K562 (cell line): ENCODE measurements around the gene HTR4. TPM values are rescaled to one million over a fixed set of nuclear protein-coding genes. Genes with fewer than 3 reads are reported as not detected.
A peak's percentile ranks its signal among the peaks of the same experiment; 100 is the strongest.

Source experiments
- ADNP ChIP-seq: fragments of 200-800 bp; sonication (Bioruptor generic); IDR thresholded peaks from 2 replicates; pipeline ENCODE4 v1.6.1; 2016; ENCODE audit warnings: missing genetic modification characterization, missing compliant biosample characterization
- EP300 ChIP-seq: IDR thresholded peaks from 2 replicates; pipeline ENCODE4 v1.6.1; 2012; ENCODE audit warnings: low read length, improper control_type of control experiment
- GTF2B ChIP-seq: IDR thresholded peaks from 2 replicates; pipeline ENCODE4 v1.6.1; 2011; ENCODE audit not compliant: insufficient read length; ENCODE audit errors: extremely low read depth
- IRF1 ChIP-seq: sonication (generic); formaldehyde crosslinking; IDR thresholded peaks from 2 replicates; pipeline ENCODE4 v1.8.0; 2022; ENCODE audit warnings: missing genetic modification reagents, mild to moderate bottlenecking, borderline replicate concordance
- KDM1A ChIP-seq, 2 experiments: fragments of 450-650 bp; IDR thresholded peaks; 2 replicates each; pipeline ENCODE4 v1.6.1; 2016; ENCODE audit warnings: mild to moderate bottlenecking in 2 of 2
- MCM5 ChIP-seq: fragments of 450-650 bp; IDR thresholded peaks from 2 replicates; pipeline ENCODE4 v1.6.1; 2016; ENCODE audit warnings: low read depth
- MYBL2 ChIP-seq, 2 experiments: fragments of 450-650 bp in 1 of 2; sonication (generic) in 1 of 2; formaldehyde crosslinking in 1 of 2; IDR thresholded peaks; 2 replicates each; pipeline versions ENCODE4 v1.6.1 to v1.8.1; 2017 to 2022; ENCODE audit warnings: borderline replicate concordance in 1 of 2, inconsistent platforms in 1 of 2, low read depth in 1 of 2, mild to moderate bottlenecking in 1 of 2, missing genetic modification reagents in 1 of 2, moderate library complexity in 1 of 2
- NFE2L1 ChIP-seq: fragments of 450-650 bp; IDR thresholded peaks from 2 replicates; pipeline ENCODE4 v1.6.1; 2016; ENCODE audit warnings: missing genetic modification characterization, low read depth, mild to moderate bottlenecking, missing compliant biosample characterization, moderate library complexity, borderline replicate concordance
- NKRF ChIP-seq: fragments of 450-650 bp; IDR thresholded peaks from 2 replicates; pipeline ENCODE4 v1.6.1; 2016; ENCODE audit warnings: borderline replicate concordance
- NR4A1 ChIP-seq, 2 experiments: fragments of 250-450 bp in 1 of 2; fragments of 450-650 bp in 1 of 2; sonication (Bioruptor Pico) in 1 of 2; IDR thresholded peaks; 2 replicates each; pipeline versions ENCODE4 v1.4.0 to v1.6.1; 2016 to 2020; ENCODE audit warnings: mild to moderate bottlenecking in 2 of 2, missing compliant biosample characterization in 1 of 2, missing genetic modification characterization in 1 of 2, moderate library complexity in 1 of 2
- TAF15 ChIP-seq: fragments of 200-400 bp; formaldehyde crosslinking; IDR thresholded peaks from 2 replicates; pipeline ENCODE4 v1.6.1; 2017; ENCODE audit warnings: mild to moderate bottlenecking, low read depth, low read length, moderate library complexity
- THRB ChIP-seq: fragments of 450-650 bp; formaldehyde crosslinking; conservative IDR thresholded peaks from 2 replicates; pipeline ENCODE4 v1.4.0; 2022; ENCODE audit warnings: mild to moderate bottlenecking, missing genetic modification characterization
- U2AF2 ChIP-seq: fragments of 200-400 bp; formaldehyde crosslinking; optimal IDR thresholded peaks from 2 replicates; pipeline ENCODE3; 2017; ENCODE audit warnings: low read depth, mild to moderate bottlenecking, low read length
- USF1 ChIP-seq: sonication (generic); formaldehyde crosslinking; IDR thresholded peaks from 2 replicates; pipeline ENCODE4 v1.9.0; 2022; ENCODE audit warnings: mild to moderate bottlenecking, missing genetic modification reagents
- ZBTB5 ChIP-seq: fragments of 450-650 bp; IDR thresholded peaks from 2 replicates; pipeline ENCODE4 v1.6.1; 2017; ENCODE audit warnings: antibody characterized with exemption
- ZBTB9 ChIP-seq: fragments of 450-650 bp; formaldehyde crosslinking; IDR thresholded peaks from 2 replicates; pipeline ENCODE4 v1.4.0; 2020; ENCODE audit warnings: mild to moderate bottlenecking, moderate library complexity
- ZNF134 ChIP-seq: fragments of 250-450 bp; sonication (Bioruptor Pico); conservative IDR thresholded peaks from 2 replicates; pipeline ENCODE4 v1.4.0; 2020
- ZNF445 ChIP-seq: fragments of 250-450 bp; sonication (Bioruptor Pico); IDR thresholded peaks from 2 replicates; pipeline ENCODE4 v1.4.0; 2020; ENCODE audit warnings: low read depth, mild to moderate bottlenecking, moderate library complexity
- ZNF507 ChIP-seq: conservative IDR thresholded peaks from 2 replicates; pipeline ENCODE4 v1.6.1; 2017; ENCODE audit warnings: missing genetic modification characterization, missing compliant biosample characterization
- polyA plus RNA-seq, 8 experiments: library from polyadenylated mRNA; depleted of rRNA in 4 of 8; stranded (reverse) in 5 of 8; unstranded in 3 of 8; fragments of >200 nt; fragmentation: Nextera tagmentation in 2 of 8; fragmentation: Illumina TruSeq in 1 of 8; extraction: Ambion mirVana in 2 of 8; extraction: Trizol in 1 of 8; gene quantifications; 2 replicates each; pipeline versions ENCODE4 v1.2.1 to v1.2.3, GENCODE V29; 2011 to 2014; ENCODE audit warnings: inconsistent platforms in 1 of 8, missing spikeins in 1 of 8
- total RNA-seq, 7 experiments: library from RNA; depleted of rRNA in 6 of 7; stranded (reverse); fragments of >200 nt in 6 of 7; fragmentation: Illumina TruSeq in 2 of 7; extraction: Trizol in 2 of 7; gene quantifications; 2 replicates each; pipeline versions ENCODE4 v1.2.1 to v1.2.3, GENCODE V29; 2011 to 2021; ENCODE audit warnings: low replicate concordance in 1 of 7

The HTR4 gene
- total and polyA plus RNA-seq, 9 of the 15 experiments (the other 6 are each of a cell fraction or from before 2014, with no cell fraction given): 0.13 TPM; not detected in 8

GRCh38 chr5:148574167-148574566, 80.2 kb downstream of the HTR4 start (continued):
- TF ChIP-seq THRB (CRISPR knock-in tag) (no peak), NFE2L1 (tag) (no peak), KDM1A (IDR thresholded peaks at IDR 0.05) (peak in 1 of 2 experiments; percentile 41; a peak in 1 of 4 replicates), NR4A1 (CRISPR knock-in tag; IDR thresholded peaks at IDR 0.05) (no peak), NR4A1 (tag; IDR thresholded peaks at IDR 0.05) (no peak), MCM5 (no peak), ADNP (tag) (no peak), ZNF134 (CRISPR knock-in tag) (no peak), ZBTB9 (CRISPR knock-in tag) (no peak), NKRF (no peak), GTF2B (no peak), MYBL2 (IDR thresholded peaks at IDR 0.05; ENCODE audit: low read depth) (peak; percentile 88), MYBL2 (CRISPR knock-in tag; IDR thresholded peaks at IDR 0.05; ENCODE audit: borderline replicate concordance) (no peak), USF1 (CRISPR knock-in tag) (peak; percentile 47; the same call in 1 of the 2 replicates), TAF15 (no peak), EP300 (peak; percentile 52; the same call in 1 of the 2 replicates), U2AF2 (no peak), ZNF445 (CRISPR knock-in tag) (no peak), ZNF507 (tag) (no peak), ZBTB5 (no peak), IRF1 (CRISPR knock-in tag) (no peak)
